PFSK-1 (cell line): Measurements from ENCODE around the gene NMNAT1.

Experiments used
- FOXP2 ChIP-seq: optimal IDR thresholded peaks from 2 replicates; pipeline ENCODE3; 2011; ENCODE audit warnings: borderline replicate concordance, control low read depth, inconsistent platforms; ENCODE audit not compliant: insufficient read depth; ENCODE audit errors: extremely low read length, extremely low read depth
- POLR2AphosphoS5 ChIP-seq: IDR thresholded peaks from 2 replicates; pipeline ENCODE4 v1.6.1; 2012; ENCODE audit warnings: low read depth, mild to moderate bottlenecking, control low read depth, low read length, moderate library complexity
- SIN3A ChIP-seq: IDR thresholded peaks from 2 replicates; pipeline ENCODE4 v1.6.1; 2012; ENCODE audit warnings: mild to moderate bottlenecking, low read length, moderate library complexity, borderline replicate concordance; ENCODE audit not compliant: insufficient read depth
- TAF1 ChIP-seq: IDR thresholded peaks from 2 replicates; pipeline ENCODE4 v1.6.1; 2012; ENCODE audit warnings: low read length, control low read depth, borderline replicate concordance; ENCODE audit not compliant: insufficient read depth
- TF ChIP-seq, protein P1 (sequence below), 2 experiments: IDR thresholded peaks; 2 replicates each; pipeline versions ENCODE4 v1.6.1 to v1.8.0; 2011 to 2012; ENCODE audit warnings: low read depth in 2 of 2, low read length in 2 of 2, control low read depth in 1 of 2, inconsistent platforms in 1 of 2, mild to moderate bottlenecking in 1 of 2, moderate library complexity in 1 of 2; ENCODE audit not compliant: insufficient read depth in 1 of 2

NMNAT1 gene

GRCh38 chr1:10032590-10033358 is 89.5 kb downstream of the NMNAT1 start, which contains the start of gene UBE4B:
UBE4B (plus strand) TSS chr1:10032958; CDS start chr1:10033671, 713 bp downstream.
- 0 out of 2 replicates have a peak, but pooled peaks have one; percentile 20 for TF ChIP-seq SIN3A
- TF ChIP-seq, protein P1, sequence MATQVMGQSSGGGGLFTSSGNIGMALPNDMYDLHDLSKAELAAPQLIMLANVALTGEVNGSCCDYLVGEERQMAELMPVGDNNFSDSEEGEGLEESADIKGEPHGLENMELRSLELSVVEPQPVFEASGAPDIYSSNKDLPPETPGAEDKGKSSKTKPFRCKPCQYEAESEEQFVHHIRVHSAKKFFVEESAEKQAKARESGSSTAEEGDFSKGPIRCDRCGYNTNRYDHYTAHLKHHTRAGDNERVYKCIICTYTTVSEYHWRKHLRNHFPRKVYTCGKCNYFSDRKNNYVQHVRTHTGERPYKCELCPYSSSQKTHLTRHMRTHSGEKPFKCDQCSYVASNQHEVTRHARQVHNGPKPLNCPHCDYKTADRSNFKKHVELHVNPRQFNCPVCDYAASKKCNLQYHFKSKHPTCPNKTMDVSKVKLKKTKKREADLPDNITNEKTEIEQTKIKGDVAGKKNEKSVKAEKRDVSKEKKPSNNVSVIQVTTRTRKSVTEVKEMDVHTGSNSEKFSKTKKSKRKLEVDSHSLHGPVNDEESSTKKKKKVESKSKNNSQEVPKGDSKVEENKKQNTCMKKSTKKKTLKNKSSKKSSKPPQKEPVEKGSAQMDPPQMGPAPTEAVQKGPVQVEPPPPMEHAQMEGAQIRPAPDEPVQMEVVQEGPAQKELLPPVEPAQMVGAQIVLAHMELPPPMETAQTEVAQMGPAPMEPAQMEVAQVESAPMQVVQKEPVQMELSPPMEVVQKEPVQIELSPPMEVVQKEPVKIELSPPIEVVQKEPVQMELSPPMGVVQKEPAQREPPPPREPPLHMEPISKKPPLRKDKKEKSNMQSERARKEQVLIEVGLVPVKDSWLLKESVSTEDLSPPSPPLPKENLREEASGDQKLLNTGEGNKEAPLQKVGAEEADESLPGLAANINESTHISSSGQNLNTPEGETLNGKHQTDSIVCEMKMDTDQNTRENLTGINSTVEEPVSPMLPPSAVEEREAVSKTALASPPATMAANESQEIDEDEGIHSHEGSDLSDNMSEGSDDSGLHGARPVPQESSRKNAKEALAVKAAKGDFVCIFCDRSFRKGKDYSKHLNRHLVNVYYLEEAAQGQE (IDR thresholded peaks at IDR 0.05; ENCODE audit: insufficient read depth in 1 of 2, low read depth in 2 of 2, low read length in 2 of 2), result no peak
- no peak for TF ChIP-seq TAF1
- TF ChIP-seq POLR2AphosphoS5, result peak; percentile 49; the same call in 1 of the 2 replicates
- TF ChIP-seq FOXP2, result peak; percentile 92

- TF ChIP-seq TAF1, result no peak
- TF ChIP-seq FOXP2, result no peak
- TF ChIP-seq, protein P1 (IDR thresholded peaks at IDR 0.05; ENCODE audit: insufficient read depth in 1 of 2, low read depth in 2 of 2, low read length in 2 of 2), result no peak
- TF ChIP-seq SIN3A, result no peak
- no peak for TF ChIP-seq POLR2AphosphoS5
These were observed 90.1 kb downstream of the NMNAT1 start for GRCh38 chr1:10033359-10033845.
